ENCODE measurements around the gene PLPPR3. TPM values are rescaled to one million over a fixed set of nuclear protein-coding genes. Genes with fewer than 3 reads are reported as not detected.
A peak's percentile ranks its signal among the peaks of the same experiment; 100 is the strongest.

PLPPR3 gene
- total RNA-seq, 1 experiment from 2014 or later = 57.9 TPM

- H3K27me3 ChIP-seq (ENCODE audit: insufficient read depth, low read length) = no peaks in the 10 kb centered on the region
- no peak for TF ChIP-seq CTCF (conservative IDR thresholded peaks at IDR 0.05)
- H3K27ac ChIP-seq (ENCODE audit: insufficient read length, low read depth, low read length) = no peak overlapping the region
- no peak overlapping the region for H2AFZ ChIP-seq (ENCODE audit: low read length)
- no CpG with 5 or more reads among the region's 11 CpGs for WGBS (ENCODE audit: extremely low coverage, insufficient read length, low lambda C conversion rate)
- Mint-ChIP-seq H3K36me3 (ENCODE audit: insufficient read depth in 1 of 3, low read depth in 3 of 3) (peaks cover 0 to 7% (median 4%) of the 10 kb centered on the region in 3 experiments; a peak in 3 of 7 replicates), H3K9me3 (no peaks in the 10 kb centered on the region), H3K4me3 (peak overlapping the region in 1 of 2 experiments; percentile 28; a peak in 3 of 5 replicates), H3K4me1 (peaks cover 23 to 40% of the 10 kb centered on the region in 2 experiments), H3K27ac (peak overlapping the region in 2 of 3 experiments; percentile 94 to 96; a peak in 3 of 7 replicates), H3K27me3 (ENCODE audit: low read depth) (no peaks in the 10 kb centered on the region)
- no peak overlapping the region for H2BK15ac ChIP-seq (ENCODE audit: low read depth, low read length)
- H3K23me2 ChIP-seq (ENCODE audit: insufficient read length, low read depth, low read length, poor library complexity, severe bottlenecking) = no peaks in the 10 kb centered on the region
- no peak for DNase-seq
- no peak overlapping the region for H3K18ac ChIP-seq (ENCODE audit: insufficient read length, low read depth, low read length)
- H3K23ac ChIP-seq (ENCODE audit: insufficient read length, low read depth, low read length) = no peak overlapping the region
- H3K56ac ChIP-seq (ENCODE audit: insufficient read length, low read depth, low read length) = no peak overlapping the region
- no peak overlapping the region for H3K9ac ChIP-seq (ENCODE audit: extremely low read depth, insufficient read length, low read length)
- H3K79me1 ChIP-seq (ENCODE audit: insufficient read depth, low read depth, low read length, poor library complexity, severe bottlenecking) = no peaks in the 10 kb centered on the region
- no peaks in the 10 kb centered on the region for H3K79me2 ChIP-seq (ENCODE audit: insufficient read depth, low read length)
- no peak overlapping the region for H2BK5ac ChIP-seq (ENCODE audit: insufficient read length, low read length)
- H3K4me2 ChIP-seq (ENCODE audit: insufficient read depth, insufficient read length, low read length) = no peak overlapping the region
- no peak overlapping the region for H4K91ac ChIP-seq (ENCODE audit: insufficient read length, low read depth, low read length)
- no peaks in the 10 kb centered on the region for H3K9me3 ChIP-seq (ENCODE audit: control insufficient read depth, low read depth, low read length)
- no peaks in the 10 kb centered on the region; the same call in 1 of the 2 replicates for H3K4me1 ChIP-seq (ENCODE audit: insufficient read depth, low read length)
- no peak overlapping the region for H3K14ac ChIP-seq (ENCODE audit: insufficient read depth, low read length)
- no peak overlapping the region for H2AK5ac ChIP-seq (ENCODE audit: insufficient read length, low read length)
- no peak overlapping the region for H2BK12ac ChIP-seq (ENCODE audit: insufficient read length, low read depth, low read length)
- H2BK120ac ChIP-seq (ENCODE audit: low read depth, low read length, poor library complexity, severe bottlenecking) = no peak overlapping the region
- H2BK20ac ChIP-seq (ENCODE audit: low read depth, low read length, poor library complexity, severe bottlenecking) = no peak overlapping the region
- no peak overlapping the region for H4K5ac ChIP-seq (ENCODE audit: insufficient read length, low read depth, low read length)
- H4K8ac ChIP-seq (replicated peaks; ENCODE audit: insufficient read length, low read depth, low read length) = no peak overlapping the region
- no peaks in the 10 kb centered on the region for H4K20me1 ChIP-seq (ENCODE audit: control insufficient read depth, insufficient read depth, insufficient read length)
- no peak overlapping the region for H3T11ph ChIP-seq (ENCODE audit: low read length)
- H3K4ac ChIP-seq (ENCODE audit: low read depth, low read length) = no peak overlapping the region
Observed at GRCh38 chr19:788686-788982, 33.1 kb downstream of the PLPPR3 start.

Measured in H9 (cell line).